GM18868 (cell line): ENCODE measurements around the gene SLC25A12.

ENCODE experiments used
- ATAC-seq: cut with Tn5 transposase; IDR thresholded peaks from one replicate; pipeline ENCODE4 v1.9.1; 2021; ENCODE audit warnings: mild to moderate bottlenecking, moderate library complexity; ENCODE audit not compliant: unreplicated experiment

The SLC25A12 gene

GRCh38 chr2:171735991-171736710 lies 157.9 kb downstream of the SLC25A12 start:
- ATAC-seq: no peak
